GM12875 (cell line): ENCODE measurements around the gene ACTN1.
"Not testable (repeated sequence)": the region's sequence is repeated elsewhere in the genome, so short reads cannot be mapped to it uniquely, and the experiment has no call there.

Source experiments
- H3K4me3 ChIP-seq: one replicate; pipeline ENCODE4 v1.5.1; 2011; ENCODE audit warnings: low read depth, low read length, control low read depth
- CTCF ChIP-seq: IDR thresholded peaks from 2 replicates; pipeline ENCODE4 v1.5.1; 2011; ENCODE audit warnings: low read depth, mild to moderate bottlenecking, control low read depth, inconsistent platforms, low read length, moderate library complexity, borderline replicate concordance; ENCODE audit not compliant: insufficient read depth

ACTN1 gene

GRCh38 chr14:68853749-68854148 lies 125.4 kb downstream of the ACTN1 start:
- no peak overlapping the region for H3K4me3 ChIP-seq
- no peak for TF ChIP-seq CTCF

DNA sequence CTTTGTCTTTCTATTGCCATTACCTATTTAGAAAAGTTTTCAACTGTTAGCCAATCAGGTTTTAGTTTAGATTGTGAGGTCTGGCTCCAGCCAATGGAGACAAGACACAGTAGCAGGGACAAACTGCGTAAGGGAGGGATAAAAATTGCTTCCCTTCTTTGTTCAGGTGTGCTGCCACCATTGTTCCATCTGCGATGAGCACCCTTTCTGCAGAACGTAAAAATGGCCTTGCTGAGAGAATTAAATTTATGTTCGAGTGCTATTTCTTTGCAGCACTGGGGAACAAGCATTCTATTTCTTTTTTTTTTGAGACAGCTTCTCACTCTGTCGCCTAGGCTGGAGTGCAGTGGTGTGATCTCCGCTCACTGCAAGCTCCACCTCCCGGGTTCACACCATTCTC lies 126.6 kb downstream of the ACTN1 start:
- H3K4me3 ChIP-seq: not testable (repeated sequence)

DNA sequence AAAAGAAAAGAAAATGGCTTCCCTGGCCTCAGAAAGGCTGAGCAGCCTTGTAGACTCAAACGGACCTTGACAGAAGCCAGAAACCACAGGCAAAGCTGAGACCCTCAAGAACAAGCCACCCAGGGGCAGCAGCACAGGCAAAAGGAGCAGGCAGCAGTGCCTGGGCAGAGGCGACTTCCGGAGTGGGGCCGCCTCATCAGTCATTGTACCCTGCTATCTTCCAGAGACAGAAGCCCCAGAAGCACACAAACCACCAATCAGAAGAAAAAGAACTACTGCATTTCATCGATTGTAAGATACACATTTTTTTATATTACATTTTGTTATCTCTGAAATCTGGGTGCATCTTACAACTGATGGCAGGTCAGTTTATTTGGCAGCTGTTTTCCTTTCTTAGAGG lies 128.0 kb downstream of the ACTN1 start:
- H3K4me3 ChIP-seq: no peak overlapping the region
- no peak for TF ChIP-seq CTCF

DNA sequence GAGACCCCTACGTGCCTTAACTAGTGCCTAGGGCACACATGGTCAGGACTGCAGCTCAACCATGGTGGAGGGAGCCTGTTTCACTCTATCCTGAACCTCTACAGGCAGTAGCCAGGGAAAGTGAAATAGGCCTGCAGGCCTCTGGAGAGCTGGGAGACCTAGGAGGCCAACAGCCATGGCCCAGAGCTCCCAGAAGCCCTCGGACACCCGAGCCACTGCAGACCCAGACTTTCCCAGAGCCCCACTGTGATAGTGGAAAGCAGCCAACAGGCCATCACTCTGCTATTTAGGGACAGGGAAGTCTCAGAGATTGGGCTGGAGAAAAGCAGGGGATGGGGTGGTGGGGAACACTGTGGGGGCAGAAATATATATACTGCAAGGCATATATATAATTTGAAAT lies 129.7 kb downstream of the ACTN1 start:
- TF ChIP-seq CTCF: no peak
- H3K4me3 ChIP-seq: no peak overlapping the region

GRCh38 chr14:68848253-68848652 lies 130.8 kb downstream of the ACTN1 start:
- TF ChIP-seq CTCF: no peak
- no peak overlapping the region for H3K4me3 ChIP-seq

DNA sequence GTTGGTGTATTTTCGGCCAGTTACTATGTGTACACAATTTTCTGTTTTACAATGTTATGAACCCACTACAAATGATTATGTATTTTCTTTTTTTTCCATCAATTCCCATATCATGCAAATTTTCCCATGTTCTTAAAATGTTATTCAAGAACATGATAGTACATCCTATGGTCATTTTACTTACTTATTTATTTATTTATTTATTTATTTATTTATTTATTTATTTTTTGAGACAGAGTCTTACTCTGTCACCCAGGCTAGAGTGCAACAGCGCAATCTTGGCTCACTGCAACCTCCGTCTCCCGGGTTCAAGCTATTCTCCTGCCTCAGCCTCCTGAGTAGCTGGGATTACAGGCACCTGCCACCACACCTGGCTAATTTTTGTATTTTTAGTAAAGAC lies 131.5 kb downstream of the ACTN1 start:
- H3K4me3 ChIP-seq: not testable (repeated sequence)

- H3K4me3 ChIP-seq: no peak overlapping the region
- no peak for TF ChIP-seq CTCF
Observed at GRCh38 chr14:68846466-68846865, 132.6 kb downstream of the ACTN1 start.

GRCh38 chr14:68844210-68844545 lies 134.9 kb downstream of the ACTN1 start:
- TF ChIP-seq CTCF: no peak
- H3K4me3 ChIP-seq: no peak overlapping the region
